Heart left ventricle (tissue), 13 donors: Measurements from ENCODE around the gene CLPTM1L.

ENCODE experiments used
- POLR2A ChIP-seq, 2 donors: fragments of 450-650 bp; IDR thresholded peaks; one replicate each; pipeline ENCODE4 v1.6.1; 2017; ENCODE audit warnings: antibody characterized with exemption in 2 of 2, mild to moderate bottlenecking in 2 of 2, moderate library complexity in 2 of 2
- TF ChIP-seq, protein P1 (sequence below), 12 donors: fragments of 200-600 bp; sonication (generic) in 4 of 12; IDR thresholded peaks; one replicate each; pipeline versions ENCODE4 v1.5.0 to v1.8.0; 2018 to 2022; ENCODE audit warnings: antibody characterized with exemption in 12 of 12, mild to moderate bottlenecking in 5 of 12
- donor health status: ischemic (EF 13 %, LVEDD 7.1; RV severe dilation, severe dysfunction).
- donor health status: DM: no; HTN: yes; CAD: no.
- donor health status: DM: no; HTN: no; CAD: no.
- donor health status: ischemic (EF 25% LVEDD 6.9; RV normal size, moderate dysfunction).
- donor health status: ischemic (EF 25% LVEDD 5.7; RV mildly dilated, moderate dysfunction).
- donor health status: ischemic (EF 35%, LVEDD 5.7; RV mildly dilated, moderate dysfunction).
- donor health status: nonischemic (EF 11% LVEDD 7.7; RV severe dilation, severe dysfunction).
- donor health status: DM: yes; HTN: yes; CAD: no.
- donor health status: PGD.
- donor health status: ischemic (EF 29% LVEDD 5.4; RV normal size, mild dysfunction).
- donor health status: nonischemic (EF 23%, LVEDD 6.1; RV moderate dilation, normal function).

DNA sequence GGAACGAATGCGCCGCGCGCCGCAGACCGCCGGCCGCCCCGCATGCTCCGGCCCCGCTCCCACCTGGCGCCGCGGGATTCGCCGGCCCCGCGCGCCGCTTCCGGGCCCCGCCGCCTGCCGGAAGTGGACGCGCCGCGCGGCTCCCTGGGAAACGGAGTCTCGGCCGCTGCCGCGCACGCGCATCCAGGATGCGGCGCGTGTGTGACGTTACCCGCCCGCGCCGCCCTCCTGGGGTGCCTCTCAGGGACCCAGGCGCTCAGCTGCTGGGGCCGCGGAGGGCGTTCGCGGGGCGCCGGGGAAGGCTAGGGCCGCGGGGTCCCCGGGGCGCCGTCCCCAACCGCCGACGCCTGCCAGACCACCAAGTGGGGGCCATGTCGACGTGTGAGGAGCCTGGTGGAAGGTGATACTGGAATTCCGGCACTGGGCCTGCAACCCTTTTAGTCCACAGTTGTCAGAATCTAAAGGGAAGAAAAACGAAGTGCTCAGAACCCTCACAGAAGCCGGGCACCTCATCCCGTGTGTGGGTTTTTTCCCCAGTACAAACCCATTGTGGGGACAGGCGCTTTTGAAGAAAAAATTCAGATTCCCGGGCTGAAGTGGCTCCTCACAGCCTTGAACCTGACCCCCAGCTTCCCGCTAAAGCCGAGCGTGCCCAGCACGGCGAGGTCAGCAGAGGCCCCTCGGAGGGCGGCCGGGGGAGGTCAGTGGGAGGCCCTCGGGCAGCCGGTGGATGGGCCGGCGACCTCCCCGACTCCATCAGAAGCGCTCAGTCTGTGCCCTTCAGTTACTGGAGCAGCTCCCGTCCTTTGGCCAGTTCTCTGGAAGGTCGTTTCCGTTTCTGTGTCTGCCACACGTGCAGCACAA is at the start of gene CLPTM1L:
- TF ChIP-seq, protein P1, sequence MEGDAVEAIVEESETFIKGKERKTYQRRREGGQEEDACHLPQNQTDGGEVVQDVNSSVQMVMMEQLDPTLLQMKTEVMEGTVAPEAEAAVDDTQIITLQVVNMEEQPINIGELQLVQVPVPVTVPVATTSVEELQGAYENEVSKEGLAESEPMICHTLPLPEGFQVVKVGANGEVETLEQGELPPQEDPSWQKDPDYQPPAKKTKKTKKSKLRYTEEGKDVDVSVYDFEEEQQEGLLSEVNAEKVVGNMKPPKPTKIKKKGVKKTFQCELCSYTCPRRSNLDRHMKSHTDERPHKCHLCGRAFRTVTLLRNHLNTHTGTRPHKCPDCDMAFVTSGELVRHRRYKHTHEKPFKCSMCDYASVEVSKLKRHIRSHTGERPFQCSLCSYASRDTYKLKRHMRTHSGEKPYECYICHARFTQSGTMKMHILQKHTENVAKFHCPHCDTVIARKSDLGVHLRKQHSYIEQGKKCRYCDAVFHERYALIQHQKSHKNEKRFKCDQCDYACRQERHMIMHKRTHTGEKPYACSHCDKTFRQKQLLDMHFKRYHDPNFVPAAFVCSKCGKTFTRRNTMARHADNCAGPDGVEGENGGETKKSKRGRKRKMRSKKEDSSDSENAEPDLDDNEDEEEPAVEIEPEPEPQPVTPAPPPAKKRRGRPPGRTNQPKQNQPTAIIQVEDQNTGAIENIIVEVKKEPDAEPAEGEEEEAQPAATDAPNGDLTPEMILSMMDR (IDR thresholded peaks at IDR 0.05) = no peak
- TF ChIP-seq POLR2A (IDR thresholded peaks at IDR 0.05) = peak; percentile 50 to 88
